Ectodermal cell (in vitro differentiated cells): ENCODE measurements around the gene NXPE1.

Source experiments
- H3K27ac ChIP-seq: 2 replicates; pipeline ENCODE4 v1.7.0; 2013; ENCODE audit warnings: mild to moderate bottlenecking, low read depth, low read length; ENCODE audit not compliant: insufficient read depth, poor library complexity, severe bottlenecking
- H3K27me3 ChIP-seq: 2 replicates; pipeline ENCODE4 v1.7.0; 2013; ENCODE audit warnings: mild to moderate bottlenecking, low read length; ENCODE audit not compliant: insufficient read depth, control insufficient read depth, poor library complexity, severe bottlenecking
- H3K36me3 ChIP-seq: one replicate; pipeline ENCODE4 v1.7.0; 2013; ENCODE audit warnings: low read length; ENCODE audit not compliant: control insufficient read depth, insufficient read depth
- H3K4me1 ChIP-seq: one replicate; pipeline ENCODE4 v1.7.0; 2013; ENCODE audit warnings: low read length; ENCODE audit not compliant: control insufficient read depth, insufficient read depth
- H3K4me3 ChIP-seq: 2 replicates; pipeline ENCODE4 v1.7.0; 2013; ENCODE audit warnings: low read depth, low read length, control low read depth; ENCODE audit not compliant: insufficient read depth
- H3K9me3 ChIP-seq: 2 replicates; pipeline ENCODE4 v1.7.0; 2013; ENCODE audit warnings: mild to moderate bottlenecking, low read length, moderate library complexity; ENCODE audit not compliant: control insufficient read depth
- WGBS, 2 experiments: methylation state at CpG; one replicate each; pipeline ENCODE4 v1.1.7; 2013; ENCODE audit warnings: missing lambda C conversion rate in 2 of 2; 5-methylcytosine and 5-hydroxymethylcytosine counted together

Gene NXPE1

GRCh38 chr11:114501901-114502300, 57.8 kb downstream of the NXPE1 start:
- WGBS, 2 experiments: 92 to 94% methylated on average over 1 of the region's 1 CpG
- H3K36me3 ChIP-seq: no peaks in the 10 kb centered on the region

GRCh38 chr11:114499756-114500155, 59.9 kb downstream of the NXPE1 start:
- Histone ChIP-seq H3K27ac (no peak overlapping the region), H3K4me3 (no peak overlapping the region), H3K27me3 (no peaks in the 10 kb centered on the region), H3K9me3 (no peaks in the 10 kb centered on the region), H3K36me3 (no peaks in the 10 kb centered on the region), H3K4me1 (no peaks in the 10 kb centered on the region)

More at GRCh38 chr11:114501901-114502300, 57.8 kb downstream of the NXPE1 start:
- Histone ChIP-seq H3K9me3 (no peaks in the 10 kb centered on the region), H3K4me3 (no peak overlapping the region), H3K27me3 (no peaks in the 10 kb centered on the region), H3K27ac (no peak overlapping the region), H3K4me1 (no peaks in the 10 kb centered on the region)

- WGBS, 2 experiments: 83 to 88% methylated on average over 1 to 2 of the region's 3 CpGs
- Histone ChIP-seq H3K36me3 (no peaks in the 10 kb centered on the region), H3K9me3 (no peaks in the 10 kb centered on the region), H3K27ac (no peak overlapping the region), H3K4me3 (no peak overlapping the region), H3K27me3 (no peaks in the 10 kb centered on the region), H3K4me1 (no peaks in the 10 kb centered on the region)
Measured at GRCh38 chr11:114496915-114497314, 62.8 kb downstream of the NXPE1 start.

- Histone ChIP-seq H3K9me3 (no peaks in the 10 kb centered on the region), H3K27ac (no peak overlapping the region), H3K4me3 (no peak overlapping the region), H3K27me3 (no peaks in the 10 kb centered on the region), H3K36me3 (no peaks in the 10 kb centered on the region), H3K4me1 (peaks cover 6% of the 10 kb centered on the region)
- WGBS, 2 experiments: 85 to 88% methylated on average over 1 to 2 of the region's 2 CpGs
Measured at GRCh38 chr11:114483929-114484328, 75.8 kb downstream of the NXPE1 start.

- Histone ChIP-seq H3K27me3 (no peaks in the 10 kb centered on the region), H3K9me3 (no peaks in the 10 kb centered on the region), H3K27ac (no peak overlapping the region), H3K4me1 (peaks cover 17% of the 10 kb centered on the region), H3K4me3 (no peak overlapping the region), H3K36me3 (no peaks in the 10 kb centered on the region)
- WGBS, 2 experiments: 82 to 89% methylated on average over 1 of the region's 1 CpG
Measured at GRCh38 chr11:114482114-114482513, 77.6 kb downstream of the NXPE1 start.

GRCh38 chr11:114479331-114479730, 80.3 kb downstream of the NXPE1 start:
- 90 to 98% methylated on average over 1 of the region's 1 CpG for WGBS, 2 experiments
- Histone ChIP-seq H3K4me3 (no peak overlapping the region), H3K4me1 (peaks cover 17% of the 10 kb centered on the region), H3K36me3 (no peaks in the 10 kb centered on the region), H3K27ac (no peak overlapping the region), H3K27me3 (no peaks in the 10 kb centered on the region), H3K9me3 (no peaks in the 10 kb centered on the region)

- WGBS, 2 experiments: 44 to 51% methylated on average over 4 of the region's 4 CpGs
- peaks cover 17% of the 10 kb centered on the region for H3K4me1 ChIP-seq
- H3K27me3 ChIP-seq: no peaks in the 10 kb centered on the region
- no peak overlapping the region for H3K4me3 ChIP-seq
- no peak overlapping the region for H3K27ac ChIP-seq
- H3K36me3 ChIP-seq: no peaks in the 10 kb centered on the region
- H3K9me3 ChIP-seq: no peaks in the 10 kb centered on the region
Measured at GRCh38 chr11:114478768-114479167, 80.9 kb downstream of the NXPE1 start.

GRCh38 chr11:114478001-114478410, 81.7 kb downstream of the NXPE1 start:
- Histone ChIP-seq H3K36me3 (no peaks in the 10 kb centered on the region), H3K27me3 (no peaks in the 10 kb centered on the region), H3K27ac (no peak overlapping the region), H3K9me3 (no peaks in the 10 kb centered on the region), H3K4me1 (peaks cover 17% of the 10 kb centered on the region), H3K4me3 (no peak overlapping the region)
- 11 to 33% methylated on average over 1 to 2 of the region's 2 CpGs for WGBS, 2 experiments

- Histone ChIP-seq H3K4me1 (no peaks in the 10 kb centered on the region), H3K27me3 (no peaks in the 10 kb centered on the region), H3K36me3 (no peaks in the 10 kb centered on the region), H3K27ac (no peak overlapping the region), H3K9me3 (no peaks in the 10 kb centered on the region), H3K4me3 (no peak overlapping the region)
- 97 to 100% methylated on average over 2 of the region's 2 CpGs for WGBS, 2 experiments
Measured at GRCh38 chr11:114472661-114473060, 87.0 kb downstream of the NXPE1 start.
